AG10803 (cell line): ENCODE measurements around the gene PLOD1.
"Not testable (repeated sequence)": the region's sequence is repeated elsewhere in the genome, so short reads cannot be mapped to it uniquely, and the experiment has no call there.

Source experiments
- DNase-seq: peaks from one replicate; pipeline ENCODE4 v3.0.0; 2010; ENCODE audit warnings: low read depth
- H3K4me3 ChIP-seq: 2 replicates; pipeline ENCODE4 v1.5.1; 2011; ENCODE audit warnings: mild to moderate bottlenecking, low read length, control low read depth
- TF ChIP-seq, protein P1 (sequence below): conservative IDR thresholded peaks from 2 replicates; pipeline ENCODE4 v1.5.1; 2011; ENCODE audit warnings: mild to moderate bottlenecking, low read length, control low read depth, inconsistent platforms

Gene PLOD1

DNA sequence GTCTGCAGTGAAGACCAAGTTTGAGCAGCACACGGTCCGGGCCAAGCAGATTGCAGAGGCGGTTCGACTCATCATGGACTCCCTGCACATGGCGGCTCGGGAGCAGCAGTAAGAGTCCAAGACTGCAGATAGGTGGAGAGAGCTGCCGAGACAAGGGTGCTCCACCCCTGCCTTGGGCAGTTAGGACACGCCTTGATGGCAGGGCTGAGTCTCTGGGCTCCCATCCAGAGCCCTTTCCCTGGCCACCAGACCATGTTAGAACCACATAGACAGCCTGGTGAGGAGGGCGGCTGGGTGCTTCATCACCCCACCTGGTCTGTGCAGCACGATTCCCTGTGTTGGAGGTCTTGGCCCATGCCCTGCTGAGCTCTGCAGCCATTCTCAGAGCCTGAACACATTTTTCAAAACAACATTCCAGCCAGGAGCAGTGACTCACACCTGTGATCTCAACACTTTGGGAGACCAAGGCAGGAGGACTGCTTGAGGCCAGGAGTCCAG lies 67.5 kb downstream of the PLOD1 start:
- TF ChIP-seq, protein P1, sequence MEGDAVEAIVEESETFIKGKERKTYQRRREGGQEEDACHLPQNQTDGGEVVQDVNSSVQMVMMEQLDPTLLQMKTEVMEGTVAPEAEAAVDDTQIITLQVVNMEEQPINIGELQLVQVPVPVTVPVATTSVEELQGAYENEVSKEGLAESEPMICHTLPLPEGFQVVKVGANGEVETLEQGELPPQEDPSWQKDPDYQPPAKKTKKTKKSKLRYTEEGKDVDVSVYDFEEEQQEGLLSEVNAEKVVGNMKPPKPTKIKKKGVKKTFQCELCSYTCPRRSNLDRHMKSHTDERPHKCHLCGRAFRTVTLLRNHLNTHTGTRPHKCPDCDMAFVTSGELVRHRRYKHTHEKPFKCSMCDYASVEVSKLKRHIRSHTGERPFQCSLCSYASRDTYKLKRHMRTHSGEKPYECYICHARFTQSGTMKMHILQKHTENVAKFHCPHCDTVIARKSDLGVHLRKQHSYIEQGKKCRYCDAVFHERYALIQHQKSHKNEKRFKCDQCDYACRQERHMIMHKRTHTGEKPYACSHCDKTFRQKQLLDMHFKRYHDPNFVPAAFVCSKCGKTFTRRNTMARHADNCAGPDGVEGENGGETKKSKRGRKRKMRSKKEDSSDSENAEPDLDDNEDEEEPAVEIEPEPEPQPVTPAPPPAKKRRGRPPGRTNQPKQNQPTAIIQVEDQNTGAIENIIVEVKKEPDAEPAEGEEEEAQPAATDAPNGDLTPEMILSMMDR = no peak
- no peak for DNase-seq
- H3K4me3 ChIP-seq = no peak overlapping the region

DNA sequence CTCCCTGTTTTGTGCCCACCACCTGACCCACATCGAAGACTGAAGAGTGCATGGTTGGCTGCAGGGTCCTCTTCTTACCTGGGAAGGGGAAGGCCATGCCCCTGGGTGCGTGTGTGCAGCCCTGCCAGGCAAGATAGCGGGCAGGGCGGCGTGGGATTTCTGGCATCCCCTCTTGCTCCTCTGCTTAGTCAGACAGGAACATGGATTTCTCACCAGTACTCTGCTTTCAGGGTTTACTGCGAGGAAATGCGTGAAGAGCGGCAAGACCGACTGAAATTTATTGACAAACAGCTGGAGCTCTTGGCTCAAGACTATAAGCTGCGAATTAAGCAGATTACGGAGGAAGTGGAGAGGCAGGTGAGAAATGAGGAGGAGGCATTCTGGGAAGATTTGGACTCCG lies 69.2 kb downstream of the PLOD1 start:
- no peak overlapping the region for H3K4me3 ChIP-seq
- TF ChIP-seq, protein P1 = no peak
- DNase-seq = no peak

DNA sequence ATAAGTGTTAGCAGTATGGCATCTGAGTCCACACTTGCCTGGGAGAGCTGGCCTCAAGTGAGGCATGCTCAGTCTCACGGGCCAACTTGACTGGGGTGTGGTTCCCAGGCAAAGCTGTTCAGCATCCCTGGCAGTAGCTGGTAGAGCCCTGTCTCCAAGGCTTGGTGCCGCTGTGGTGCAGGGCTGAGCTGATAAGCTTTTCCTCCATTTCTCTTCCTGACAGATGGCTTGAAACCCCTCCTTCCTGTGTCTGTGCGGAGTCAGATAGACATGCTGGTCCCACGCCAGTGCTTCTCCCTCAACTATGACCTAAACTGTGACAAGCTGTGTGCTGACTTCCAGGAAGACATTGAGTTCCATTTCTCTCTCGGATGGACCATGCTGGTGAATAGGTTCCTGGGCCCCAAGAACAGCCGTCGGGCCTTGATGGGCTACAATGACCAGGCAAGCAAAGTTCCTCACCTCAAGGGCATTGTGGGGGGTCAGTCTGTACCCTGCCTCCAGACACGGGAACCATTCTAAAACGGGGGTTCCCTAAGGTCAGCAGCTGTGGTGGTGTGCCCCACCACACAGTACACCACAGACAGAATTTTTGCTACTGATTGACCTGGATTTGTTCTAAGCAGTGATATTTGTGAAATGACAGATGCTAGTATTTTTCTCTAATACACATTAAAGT lies 71.1 kb downstream of the PLOD1 start:
- no peak for DNase-seq
- TF ChIP-seq, protein P1 = no peak
- H3K4me3 ChIP-seq = no peak overlapping the region

DNA sequence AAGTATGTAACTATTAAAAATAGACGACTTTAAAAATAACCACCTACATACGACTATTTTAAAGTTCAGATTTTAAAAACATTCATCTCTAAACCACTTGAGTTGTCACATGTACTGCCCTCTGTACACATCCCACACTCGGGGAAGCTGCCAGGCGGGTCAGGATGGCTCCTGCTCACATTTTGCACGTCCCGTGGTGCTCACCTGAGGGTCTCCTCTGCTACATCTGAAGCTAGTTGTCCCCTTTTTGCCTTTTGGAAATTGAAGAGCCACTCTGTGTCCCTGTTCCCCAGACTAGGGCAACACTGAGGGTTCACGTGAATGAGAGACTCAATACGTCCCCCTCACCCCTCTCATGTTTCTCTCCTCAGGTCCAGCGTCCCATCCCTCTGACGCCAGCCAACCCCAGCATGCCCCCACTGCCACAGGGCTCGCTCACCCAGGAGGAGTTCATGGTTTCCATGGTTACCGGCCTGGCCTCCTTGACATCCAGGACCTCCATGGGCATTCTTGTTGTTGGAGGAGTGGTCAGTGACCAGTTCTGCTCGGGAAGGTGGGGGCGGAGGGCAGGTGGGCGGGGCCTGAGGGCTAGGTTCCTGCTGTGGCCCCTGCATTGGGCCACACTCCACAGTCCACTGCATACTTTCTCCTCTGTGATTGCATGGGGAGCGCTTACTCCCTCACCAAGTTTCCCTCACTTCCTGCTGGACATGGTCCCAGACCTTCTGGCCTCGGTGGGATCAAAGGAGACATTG lies 71.8 kb downstream of the PLOD1 start:
- DNase-seq = no peak
- TF ChIP-seq, protein P1 = no peak
- H3K4me3 ChIP-seq = no peak overlapping the region

DNA sequence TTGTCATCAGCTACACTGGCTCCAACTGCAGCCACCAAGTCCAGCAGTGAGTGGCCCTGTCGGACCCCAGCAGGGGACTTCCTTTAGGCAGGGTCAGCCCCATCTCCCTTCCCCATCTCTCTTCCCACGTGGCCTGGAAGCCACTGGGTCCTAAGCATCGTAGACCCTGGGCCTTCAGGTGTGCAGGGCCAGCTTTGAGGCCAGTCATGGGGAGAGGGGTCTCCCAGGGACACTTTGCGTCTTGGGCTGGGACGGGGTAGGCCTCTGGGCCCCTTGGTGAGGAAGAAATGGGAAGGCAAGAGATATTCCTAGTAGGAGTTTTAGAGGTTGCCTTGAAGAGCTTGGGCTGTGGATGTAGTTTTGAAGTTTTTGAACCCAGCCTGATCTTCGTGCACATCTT lies 72.7 kb downstream of the PLOD1 start:
- TF ChIP-seq, protein P1 = no peak
- no peak for DNase-seq
- H3K4me3 ChIP-seq = no peak overlapping the region

DNA sequence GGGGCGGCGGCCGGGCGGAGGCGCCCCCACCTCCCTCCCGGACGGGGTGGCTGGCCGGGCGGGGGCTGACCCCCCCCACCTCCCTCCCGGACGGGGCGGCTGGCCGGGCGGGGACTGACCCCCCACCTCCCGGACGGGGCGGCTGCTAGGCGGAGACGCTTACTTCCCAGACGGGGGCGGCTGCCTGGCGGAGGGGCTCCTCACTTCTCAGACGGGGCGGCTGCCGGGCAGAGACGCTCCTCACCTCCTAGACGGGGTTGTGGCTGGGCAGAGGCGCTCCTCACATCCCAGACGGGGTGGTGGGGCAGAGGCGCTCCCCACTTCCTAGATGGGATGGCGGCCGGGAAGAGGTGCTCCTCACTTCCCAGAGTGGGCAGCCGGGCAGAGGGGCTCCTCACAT lies 73.8 kb downstream of the PLOD1 start:
- DNase-seq, H3K4me3 ChIP-seq: not testable (repeated sequence)

DNA sequence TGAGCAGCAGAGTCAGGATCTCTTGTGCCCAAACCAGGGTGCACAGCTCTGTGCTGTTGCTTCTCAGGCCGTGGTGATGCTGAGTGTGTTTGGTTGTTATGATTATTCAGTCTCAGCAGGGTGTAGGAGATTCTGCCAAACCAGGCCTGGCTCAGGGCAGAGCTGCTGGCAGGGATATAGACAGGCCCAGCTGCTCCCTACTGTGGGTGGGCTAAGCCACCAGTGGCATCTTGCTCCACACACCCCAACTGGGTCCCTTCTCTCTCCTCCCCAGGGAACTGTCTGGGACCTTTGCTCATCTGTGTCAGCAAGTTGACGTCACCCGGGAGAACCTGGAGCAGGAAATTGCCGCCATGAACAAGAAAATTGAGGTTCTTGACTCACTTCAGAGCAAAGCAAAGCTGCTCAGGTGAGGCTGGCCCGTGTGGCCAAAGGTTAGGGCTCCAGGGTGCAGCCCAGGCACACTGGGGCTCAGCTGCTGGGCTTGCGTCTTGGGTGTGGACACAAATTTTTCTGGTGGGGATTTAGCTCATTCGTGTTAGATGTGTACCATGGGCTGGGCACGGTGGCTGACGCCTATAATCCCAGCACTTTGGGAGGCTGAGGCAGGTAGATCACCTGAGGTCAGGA lies 74.9 kb downstream of the PLOD1 start:
- DNase-seq = no peak
- TF ChIP-seq, protein P1 = no peak

More for the DNA sequence above, 74.9 kb downstream of the PLOD1 start:
- no peak overlapping the region for H3K4me3 ChIP-seq
